D721Med (cell line): ENCODE results near the gene GLRX.
"Not testable (repeated sequence)": the region's sequence is repeated elsewhere in the genome, so short reads cannot be mapped to it uniquely, and the experiment has no call there.

Source experiments
- DNase-seq: peaks from one replicate; pipeline ENCODE4 v3.0.0; 2011; ENCODE audit warnings: low spot score; ENCODE audit not compliant: insufficient read length
- FAIRE-seq: peaks from 2 replicates; lab custom pipeline; 2011; peaks lifted over from hg19 to GRCh38; lab: Jason Lieb, UNC
- CTCF ChIP-seq: IDR thresholded peaks from 2 replicates; pipeline ENCODE4 v1.5.1; 2012; ENCODE audit warnings: mild to moderate bottlenecking, control low read depth; ENCODE audit not compliant: insufficient read depth; ENCODE audit errors: missing control alignments

Gene GLRX

GRCh38 chr5:95818181-95819147, 4.1 kb downstream of the GLRX start:
- no peak for FAIRE-seq
- no peak for DNase-seq
- TF ChIP-seq CTCF: no peak

GRCh38 chr5:95817430-95817829, 5.1 kb downstream of the GLRX start:
- DNase-seq (no peak), FAIRE-seq (no peak)
- no peak for TF ChIP-seq CTCF

- TF ChIP-seq CTCF: no peak
- FAIRE-seq: no peak
These were observed 5.8 kb downstream of the GLRX start for GRCh38 chr5:95816776-95817175.

GRCh38 chr5:95816341-95816740, 6.2 kb downstream of the GLRX start:
- TF ChIP-seq CTCF: no peak
- DNase-seq: no peak
- no peak for FAIRE-seq

More at GRCh38 chr5:95816776-95817175, 5.8 kb downstream of the GLRX start:
- DNase-seq: no peak

- DNase-seq (no peak), FAIRE-seq (no peak)
- no peak for TF ChIP-seq CTCF
These were observed 7.3 kb downstream of the GLRX start for GRCh38 chr5:95815155-95815729.

- not testable (repeated sequence) for DNase-seq, FAIRE-seq
These were observed 9.5 kb downstream of the GLRX start for GRCh38 chr5:95813035-95813434.

- FAIRE-seq: no peak
- no peak for TF ChIP-seq CTCF
- no peak for DNase-seq
These were observed 10.5 kb downstream of the GLRX start for GRCh38 chr5:95812074-95812471.

GRCh38 chr5:95811461-95812073, 11.0 kb downstream of the GLRX start:
- DNase-seq, FAIRE-seq: not testable (repeated sequence)

- FAIRE-seq, DNase-seq: not testable (repeated sequence)
These were observed 11.5 kb downstream of the GLRX start for GRCh38 chr5:95811126-95811423.
